ENCODE results near the gene MAMDC2.

Gene MAMDC2

DNA sequence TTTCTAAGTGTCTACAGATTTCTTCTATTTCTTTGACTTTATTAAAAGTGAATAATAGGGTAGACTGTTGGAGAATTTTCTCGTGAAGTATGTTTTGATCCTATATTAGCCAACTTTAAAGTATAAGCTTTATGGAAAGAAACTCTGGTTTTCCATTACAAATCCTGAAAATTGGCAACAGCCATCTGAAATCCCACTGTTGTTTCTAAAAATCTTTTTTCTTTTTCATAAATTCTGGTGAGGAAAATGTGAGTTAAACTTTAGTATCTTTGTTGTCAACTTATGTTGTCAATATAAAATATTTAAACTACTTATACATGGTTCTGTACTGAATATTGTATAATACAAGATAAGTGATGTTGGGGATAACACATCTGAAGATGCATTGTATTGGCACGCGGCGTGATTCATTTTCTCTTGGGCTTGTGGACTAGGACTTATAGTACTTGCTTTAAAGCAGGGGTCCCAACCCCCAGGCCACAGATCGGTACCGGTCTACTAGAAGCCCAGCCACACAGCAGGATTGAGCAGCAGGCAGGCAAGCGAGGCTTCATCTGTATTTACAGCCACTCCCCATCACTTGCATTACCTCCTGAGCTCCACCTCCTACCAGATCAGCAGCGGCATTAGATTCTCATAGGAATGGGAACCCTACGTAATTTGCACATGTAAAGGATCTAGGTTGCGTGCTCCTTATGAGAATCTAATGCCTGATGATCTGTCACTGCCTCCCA is 12.7 kb downstream of the MAMDC2 start:
- H4K20me1 ChIP-seq (ENCODE audit: low read depth, low read length), result no peaks in the 10 kb centered on the region
- H3K9ac ChIP-seq (ENCODE audit: low read length), result no peak overlapping the region
- H3K9me3 ChIP-seq (ENCODE audit: insufficient read depth, low read length), result no peaks in the 10 kb centered on the region
- TF ChIP-seq, protein P1, sequence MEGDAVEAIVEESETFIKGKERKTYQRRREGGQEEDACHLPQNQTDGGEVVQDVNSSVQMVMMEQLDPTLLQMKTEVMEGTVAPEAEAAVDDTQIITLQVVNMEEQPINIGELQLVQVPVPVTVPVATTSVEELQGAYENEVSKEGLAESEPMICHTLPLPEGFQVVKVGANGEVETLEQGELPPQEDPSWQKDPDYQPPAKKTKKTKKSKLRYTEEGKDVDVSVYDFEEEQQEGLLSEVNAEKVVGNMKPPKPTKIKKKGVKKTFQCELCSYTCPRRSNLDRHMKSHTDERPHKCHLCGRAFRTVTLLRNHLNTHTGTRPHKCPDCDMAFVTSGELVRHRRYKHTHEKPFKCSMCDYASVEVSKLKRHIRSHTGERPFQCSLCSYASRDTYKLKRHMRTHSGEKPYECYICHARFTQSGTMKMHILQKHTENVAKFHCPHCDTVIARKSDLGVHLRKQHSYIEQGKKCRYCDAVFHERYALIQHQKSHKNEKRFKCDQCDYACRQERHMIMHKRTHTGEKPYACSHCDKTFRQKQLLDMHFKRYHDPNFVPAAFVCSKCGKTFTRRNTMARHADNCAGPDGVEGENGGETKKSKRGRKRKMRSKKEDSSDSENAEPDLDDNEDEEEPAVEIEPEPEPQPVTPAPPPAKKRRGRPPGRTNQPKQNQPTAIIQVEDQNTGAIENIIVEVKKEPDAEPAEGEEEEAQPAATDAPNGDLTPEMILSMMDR (IDR thresholded peaks at IDR 0.05; ENCODE audit: insufficient read depth, low read length, poor library complexity, severe bottlenecking), result no peak
- no peak for TF ChIP-seq EZH2phosphoT487 (conservative IDR thresholded peaks at IDR 0.05; ENCODE audit: low read length)
- H2AFZ ChIP-seq (ENCODE audit: low read depth, low read length, severe bottlenecking), result no peak overlapping the region
- no peak overlapping the region for H3K4me2 ChIP-seq (ENCODE audit: low read depth, low read length, poor library complexity, severe bottlenecking)
- no peak overlapping the region for H3K27ac ChIP-seq (ENCODE audit: low read depth, low read length)
- no peaks in the 10 kb centered on the region for H3F3A ChIP-seq (ENCODE audit: insufficient read depth)
- H3K27me3 ChIP-seq (ENCODE audit: low read length), result no peaks in the 10 kb centered on the region
- no peak overlapping the region for H3K4me3 ChIP-seq (ENCODE audit: insufficient read depth, low read length, poor library complexity, severe bottlenecking)
- H3K36me3 ChIP-seq (ENCODE audit: low read length), result no peaks in the 10 kb centered on the region
- H3K9me2 ChIP-seq (replicated peaks; ENCODE audit: insufficient read depth, low read length), result no peaks in the 10 kb centered on the region
- no peaks in the 10 kb centered on the region for H3K79me2 ChIP-seq (ENCODE audit: insufficient read depth, low read length)

DNA sequence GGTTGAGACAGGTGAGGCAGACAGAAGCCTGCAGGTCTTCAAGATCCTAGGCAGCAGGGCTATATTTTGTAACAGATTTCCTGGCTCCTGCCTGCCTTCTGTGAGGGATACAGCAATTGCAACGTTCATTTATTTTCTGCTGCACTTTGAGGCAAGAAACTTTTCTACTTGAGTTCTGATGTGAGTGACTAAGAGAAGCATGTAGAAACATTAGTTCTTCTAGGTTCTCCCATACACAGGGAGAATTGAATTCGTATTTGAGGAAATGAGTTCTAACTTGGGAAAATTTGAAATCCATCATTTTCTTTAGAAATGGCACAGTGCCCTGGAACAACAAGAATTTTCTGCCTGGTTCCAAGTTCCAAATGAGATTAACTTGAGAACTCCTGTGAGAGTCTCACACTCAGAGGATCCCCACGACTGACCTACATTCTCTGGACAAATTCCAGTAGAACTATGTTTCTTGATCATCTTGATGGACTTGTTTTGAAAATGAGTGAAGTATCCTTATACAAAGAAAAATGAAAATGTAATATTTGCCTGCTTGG is 15.0 kb downstream of the MAMDC2 start:
- H3K36me3 ChIP-seq (ENCODE audit: low read length), result no peaks in the 10 kb centered on the region
- no peak overlapping the region for H3K9ac ChIP-seq (ENCODE audit: low read length)
- H3K27me3 ChIP-seq (ENCODE audit: low read length), result no peaks in the 10 kb centered on the region
- no peak overlapping the region for H2AFZ ChIP-seq (ENCODE audit: low read depth, low read length, severe bottlenecking)
- no peak overlapping the region for H3K4me3 ChIP-seq (ENCODE audit: insufficient read depth, low read length, poor library complexity, severe bottlenecking)
- H3K9me3 ChIP-seq (ENCODE audit: insufficient read depth, low read length), result no peaks in the 10 kb centered on the region
- H3K27ac ChIP-seq (ENCODE audit: low read depth, low read length), result no peak overlapping the region
- H3K79me2 ChIP-seq (ENCODE audit: insufficient read depth, low read length), result no peaks in the 10 kb centered on the region
- H4K20me1 ChIP-seq (ENCODE audit: low read depth, low read length), result no peaks in the 10 kb centered on the region
- no peaks in the 10 kb centered on the region for H3K9me2 ChIP-seq (replicated peaks; ENCODE audit: insufficient read depth, low read length)
- no peak overlapping the region for H3K4me2 ChIP-seq (ENCODE audit: low read depth, low read length, poor library complexity, severe bottlenecking)
- H3F3A ChIP-seq (ENCODE audit: insufficient read depth), result no peaks in the 10 kb centered on the region
- no peak for TF ChIP-seq EZH2phosphoT487 (conservative IDR thresholded peaks at IDR 0.05; ENCODE audit: low read length)
- TF ChIP-seq, protein P1 (IDR thresholded peaks at IDR 0.05; ENCODE audit: insufficient read depth, low read length, poor library complexity, severe bottlenecking), result no peak

DNA sequence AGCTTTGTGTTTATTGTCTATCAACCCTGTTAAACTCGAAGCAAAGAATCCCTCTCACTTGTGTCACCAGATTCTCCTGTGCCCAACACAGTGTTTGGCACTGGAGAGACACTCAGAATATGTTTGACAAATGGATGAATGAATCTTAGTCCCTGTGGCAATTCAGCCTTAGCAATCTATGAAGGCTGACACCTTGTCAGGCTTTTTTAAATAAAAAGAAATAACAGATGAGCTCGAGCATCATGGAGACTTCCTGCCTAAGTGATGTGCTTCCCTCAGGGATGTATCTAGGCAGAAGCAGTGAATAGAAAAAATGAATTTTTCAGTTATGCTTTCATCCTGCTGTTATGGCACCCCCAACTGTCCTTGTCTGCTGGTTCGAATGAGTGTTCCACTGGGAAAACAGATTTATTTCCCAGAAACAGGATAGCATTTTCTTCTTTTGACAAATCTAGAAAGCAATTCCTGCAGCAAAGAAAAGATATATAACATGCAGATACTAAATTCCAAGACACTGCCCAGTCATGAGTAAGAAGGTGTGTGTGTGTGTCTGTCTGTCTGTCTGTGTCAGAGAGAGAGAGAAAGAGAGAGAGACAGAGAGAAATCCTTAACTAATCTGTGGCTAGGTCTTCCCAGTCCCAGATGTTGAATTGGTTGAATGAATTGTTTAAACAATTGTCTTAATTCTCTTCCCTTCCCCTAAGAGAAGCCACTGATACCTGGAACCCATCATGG is 16.7 kb downstream of the MAMDC2 start:
- no peaks in the 10 kb centered on the region for H3K36me3 ChIP-seq (ENCODE audit: low read length)
- no peak overlapping the region for H3K4me3 ChIP-seq (ENCODE audit: insufficient read depth, low read length, poor library complexity, severe bottlenecking)
- no peaks in the 10 kb centered on the region for H3K79me2 ChIP-seq (ENCODE audit: insufficient read depth, low read length)
- H3F3A ChIP-seq (ENCODE audit: insufficient read depth), result no peaks in the 10 kb centered on the region
- H3K9ac ChIP-seq (ENCODE audit: low read length), result no peak overlapping the region
- H3K27me3 ChIP-seq (ENCODE audit: low read length), result no peaks in the 10 kb centered on the region
- H2AFZ ChIP-seq (ENCODE audit: low read depth, low read length, severe bottlenecking), result no peak overlapping the region
- H3K4me2 ChIP-seq (ENCODE audit: low read depth, low read length, poor library complexity, severe bottlenecking), result no peak overlapping the region
- H3K9me2 ChIP-seq (replicated peaks; ENCODE audit: insufficient read depth, low read length), result no peaks in the 10 kb centered on the region
- TF ChIP-seq, protein P1 (IDR thresholded peaks at IDR 0.05; ENCODE audit: insufficient read depth, low read length, poor library complexity, severe bottlenecking), result no peak
- no peak for TF ChIP-seq EZH2phosphoT487 (conservative IDR thresholded peaks at IDR 0.05; ENCODE audit: low read length)
- no peaks in the 10 kb centered on the region for H4K20me1 ChIP-seq (ENCODE audit: low read depth, low read length)
- no peak overlapping the region for H3K27ac ChIP-seq (ENCODE audit: low read depth, low read length)
- H3K9me3 ChIP-seq (ENCODE audit: insufficient read depth, low read length), result no peaks in the 10 kb centered on the region
